Caco-2 (cell line): ENCODE measurements around the gene SH3GLB2. TPM values are rescaled to one million over a fixed set of nuclear protein-coding genes. Genes with fewer than 3 reads are reported as not detected.

Experiments used
- BruUV-seq: library from RNA; stranded (reverse); fragments of 400-500 nt; replicated peaks from 2 replicates; lab custom pipeline; 2021; lab: Mats Ljungman, UMichigan
- CTCF ChIA-PET: fragments of 300-600 bp; sonication (Branson Sonifier 250); formaldehyde crosslinking; loops from one replicate; lab custom pipeline; 2022; ENCODE audit warnings: antibody characterized with exemption; lab: Charles Lee
- POLR2A ChIA-PET: fragments of 300-600 bp; sonication (Branson Sonifier 250); formaldehyde crosslinking; loops from one replicate; lab custom pipeline; 2022; ENCODE audit warnings: antibody characterized with exemption; lab: Charles Lee
- DNase-seq, 2 experiments: peaks; one replicate each; pipeline versions ENCODE4 v3.0.0 to v3.0.0-alpha.2; 2020 to 2022
- H3K27me3 ChIP-seq: replicated peaks from 2 replicates; pipeline ENCODE4 v1.6.0; 2011; ENCODE audit warnings: low read length; ENCODE audit not compliant: control insufficient read depth, insufficient read depth
- H3K36me3 ChIP-seq: 2 replicates; pipeline ENCODE4 v1.5.1; 2011; ENCODE audit warnings: low read length; ENCODE audit not compliant: control insufficient read depth, insufficient read depth
- H3K4me1 ChIP-seq: fragments of 250-450 bp; sonication (Bioruptor Pico); 2 replicates; pipeline ENCODE4 v1.5.1; 2020; ENCODE audit warnings: mild to moderate bottlenecking
- H3K4me3 ChIP-seq: 2 replicates; pipeline ENCODE4 v1.5.1; 2011; ENCODE audit warnings: low read depth, mild to moderate bottlenecking, control low read depth, low read length
- H3K9me3 ChIP-seq: fragments of 250-450 bp; sonication (Bioruptor Pico); 2 replicates; pipeline ENCODE4 v1.5.1; 2020; ENCODE audit warnings: mild to moderate bottlenecking, moderate library complexity
- H3K27ac Mint-ChIP-seq: one replicate; pipeline ENCODE4 v1.8.0; 2022; ENCODE audit warnings: mixed read lengths; ENCODE audit not compliant: unreplicated experiment
- H3K27me3 Mint-ChIP-seq: one replicate; pipeline ENCODE4 v1.8.0; 2022; ENCODE audit warnings: mixed read lengths; ENCODE audit not compliant: insufficient read depth, unreplicated experiment
- H3K36me3 Mint-ChIP-seq: one replicate; pipeline ENCODE4 v1.8.0; 2022; ENCODE audit warnings: mild to moderate bottlenecking, mixed read lengths; ENCODE audit not compliant: insufficient read depth, unreplicated experiment
- H3K4me1 Mint-ChIP-seq: one replicate; pipeline ENCODE4 v1.8.0; 2022; ENCODE audit warnings: low read depth, mixed read lengths; ENCODE audit not compliant: unreplicated experiment
- H3K4me3 Mint-ChIP-seq: one replicate; pipeline ENCODE4 v1.8.0; 2022; ENCODE audit warnings: mild to moderate bottlenecking, moderate library complexity, mixed read lengths; ENCODE audit not compliant: unreplicated experiment
- H3K9me3 Mint-ChIP-seq: one replicate; pipeline ENCODE4 v1.8.0; 2022; ENCODE audit warnings: mixed read lengths; ENCODE audit not compliant: unreplicated experiment
- CTCF ChIP-seq, 2 experiments: fragments of 200-600 bp in 1 of 2; IDR thresholded peaks; 1 replicate in 1 of 2; 2 replicates in 1 of 2; pipeline versions ENCODE4 v1.5.1 to v1.8.0; 2011 to 2022; ENCODE audit warnings: antibody characterized with exemption in 1 of 2, control low read depth in 1 of 2, inconsistent platforms in 1 of 2, low read depth in 1 of 2, low read length in 1 of 2, mild to moderate bottlenecking in 1 of 2, moderate library complexity in 1 of 2; ENCODE audit not compliant: insufficient read depth in 1 of 2, severe bottlenecking in 1 of 2, unreplicated experiment in 1 of 2
- intact Hi-C: fragments of 100-400 bp; cut with micrococcal nuclease; formaldehyde crosslinking; loops from one replicate; pipeline ENCODE4 v1.10.0; 2022; ENCODE audit not compliant: unreplicated experiment
- total RNA-seq: library from RNA; stranded (reverse); gene quantifications from 2 replicates; pipeline ENCODE4 v1.2.3, GENCODE V29; 2022

Gene SH3GLB2
- total RNA-seq, 1 experiment from 2014 or later = 66.7 TPM

- H3K4me3 ChIP-seq = no peak overlapping the region
- no peaks in the 10 kb centered on the region for H3K36me3 ChIP-seq
- Mint-ChIP-seq H3K27me3 (no peaks in the 10 kb centered on the region), H3K4me3 (no peak overlapping the region), H3K27ac (no peak overlapping the region), H3K36me3 (peaks cover 9% of the 10 kb centered on the region), H3K9me3 (no peaks in the 10 kb centered on the region), H3K4me1 (no peaks in the 10 kb centered on the region)
- H3K9me3 ChIP-seq = no peaks in the 10 kb centered on the region
- no peaks in the 10 kb centered on the region; the same call in 1 of the 2 replicates for H3K4me1 ChIP-seq
- DNase-seq = no peak
- CTCF ChIA-PET = no interaction called here
- no peak for TF ChIP-seq CTCF (IDR thresholded peaks at IDR 0.05; ENCODE audit: insufficient read depth in 1 of 2, low read depth in 1 of 2, low read length in 1 of 2, severe bottlenecking in 1 of 2, unreplicated experiment in 1 of 2)
- POLR2A ChIA-PET = no interaction called here
- no peaks in the 10 kb centered on the region for H3K27me3 ChIP-seq
- intact Hi-C loops = no loop called here
- BruUV-seq = no TSS peak
Measured at GRCh38 chr9:129072171-129072570, 44.0 kb upstream of the SH3GLB2 start.

- Mint-ChIP-seq H3K4me1 (no peaks in the 10 kb centered on the region), H3K27me3 (no peaks in the 10 kb centered on the region), H3K4me3 (no peak overlapping the region), H3K27ac (no peak overlapping the region), H3K36me3 (peaks cover 12% of the 10 kb centered on the region), H3K9me3 (no peaks in the 10 kb centered on the region)
- POLR2A ChIA-PET = no interaction called here
- Histone ChIP-seq H3K36me3 (no peaks in the 10 kb centered on the region), H3K27me3 (no peaks in the 10 kb centered on the region), H3K9me3 (no peaks in the 10 kb centered on the region), H3K4me1 (no peaks in the 10 kb centered on the region; the same call in 1 of the 2 replicates), H3K4me3 (no peak overlapping the region)
- TF ChIP-seq CTCF (IDR thresholded peaks at IDR 0.05; ENCODE audit: insufficient read depth in 1 of 2, low read depth in 1 of 2, low read length in 1 of 2, severe bottlenecking in 1 of 2, unreplicated experiment in 1 of 2) = no peak
- CTCF ChIA-PET = no interaction called here
- BruUV-seq = no TSS peak
- intact Hi-C loops = no loop called here
- DNase-seq = peak in 1 of 2 experiments; percentile 33
Measured at GRCh38 chr9:129071526-129072126, 43.5 kb upstream of the SH3GLB2 start.

GRCh38 chr9:129070696-129071525, 42.8 kb upstream of the SH3GLB2 start:
- H3K4me1 ChIP-seq = no peaks in the 10 kb centered on the region; the same call in 1 of the 2 replicates
- Mint-ChIP-seq H3K27ac (no peak overlapping the region), H3K9me3 (no peaks in the 10 kb centered on the region), H3K4me1 (no peaks in the 10 kb centered on the region), H3K27me3 (no peaks in the 10 kb centered on the region), H3K4me3 (no peak overlapping the region), H3K36me3 (peaks cover 17% of the 10 kb centered on the region)
- H3K27me3 ChIP-seq = no peaks in the 10 kb centered on the region
- no TSS peak for BruUV-seq
- no peak overlapping the region for H3K4me3 ChIP-seq
- no peak for DNase-seq
- ChIA-PET CTCF (no interaction called here), POLR2A (no interaction called here)
- no peak for TF ChIP-seq CTCF (IDR thresholded peaks at IDR 0.05; ENCODE audit: insufficient read depth in 1 of 2, low read depth in 1 of 2, low read length in 1 of 2, severe bottlenecking in 1 of 2, unreplicated experiment in 1 of 2)
- intact Hi-C loops = no loop called here
- H3K9me3 ChIP-seq = no peaks in the 10 kb centered on the region
- H3K36me3 ChIP-seq = no peaks in the 10 kb centered on the region
